K562 (cell line): ENCODE results near the gene KLKB1. TPM values are rescaled to one million over a fixed set of nuclear protein-coding genes. Genes with fewer than 3 reads are reported as not detected.
A peak's percentile ranks its signal among the peaks of the same experiment; 100 is the strongest.

Source experiments
- ATF1 ChIP-seq, 2 experiments: fragments of 450-650 bp in 1 of 2; IDR thresholded peaks; 2 replicates each; pipeline ENCODE4 v1.6.1; 2016; ENCODE audit warnings: missing compliant biosample characterization in 1 of 2, missing genetic modification characterization in 1 of 2
- DNMT1 ChIP-seq: fragments of 450-650 bp; IDR thresholded peaks from 2 replicates; pipeline ENCODE4 v1.6.1; 2016; ENCODE audit warnings: antibody characterized with exemption, mild to moderate bottlenecking
- EP400 ChIP-seq: fragments of 450-650 bp; IDR thresholded peaks from 2 replicates; pipeline ENCODE4 v1.6.1; 2017; ENCODE audit warnings: antibody characterized with exemption, mild to moderate bottlenecking, moderate library complexity
- ERF ChIP-seq: fragments of 450-650 bp; formaldehyde crosslinking; IDR thresholded peaks from 2 replicates; pipeline ENCODE4 v1.4.0; 2020; ENCODE audit warnings: mild to moderate bottlenecking, mixed read lengths
- FOXK2 ChIP-seq, 2 experiments: fragments of 450-650 bp; IDR thresholded peaks in 1 of 2; conservative IDR thresholded peaks in 1 of 2; 2 replicates each; pipeline ENCODE4 v1.6.1; 2016; ENCODE audit warnings: low read depth in 2 of 2, mild to moderate bottlenecking in 1 of 2
- HMG20B ChIP-seq: fragments of 250-450 bp; sonication (Bioruptor Pico); IDR thresholded peaks from 2 replicates; pipeline ENCODE4 v1.5.0; 2021; ENCODE audit warnings: mild to moderate bottlenecking
- HOMEZ ChIP-seq: fragments of 250-450 bp; sonication (Bioruptor Pico); IDR thresholded peaks from 2 replicates; pipeline ENCODE4 v1.4.0; 2020; ENCODE audit warnings: mild to moderate bottlenecking, moderate library complexity
- ILF3 ChIP-seq: fragments of 450-650 bp; IDR thresholded peaks from 2 replicates; pipeline ENCODE4 v1.6.1; 2018; ENCODE audit warnings: antibody characterized with exemption, mild to moderate bottlenecking, moderate library complexity, borderline replicate concordance
- JUND ChIP-seq, 2 experiments: IDR thresholded peaks; 2 replicates in 1 of 2; 3 replicates in 1 of 2; pipeline ENCODE4 v1.6.1; 2011; ENCODE audit warnings: borderline replicate concordance in 2 of 2, low read depth in 2 of 2, low read length in 2 of 2, improper control_type of control experiment in 1 of 2, missing biosample characterization in 1 of 2, missing genetic modification characterization in 1 of 2, missing genetic modification reagents in 1 of 2
- KDM2B ChIP-seq: fragments of 250-450 bp; sonication (Bioruptor Pico); IDR thresholded peaks from 2 replicates; pipeline ENCODE4 v1.8.0; 2021; ENCODE audit warnings: mild to moderate bottlenecking, moderate library complexity
- KLF6 ChIP-seq: fragments of 250-450 bp; sonication (Bioruptor Pico); IDR thresholded peaks from 2 replicates; pipeline ENCODE4 v1.4.0; 2020; ENCODE audit warnings: mild to moderate bottlenecking, moderate library complexity, borderline replicate concordance
- MLX ChIP-seq, 2 experiments: fragments of 450-650 bp in 1 of 2; sonication (generic) in 1 of 2; formaldehyde crosslinking; conservative IDR thresholded peaks; 2 replicates each; pipeline versions ENCODE4 v1.4.0 to v1.8.1; 2020 to 2022; ENCODE audit warnings: mild to moderate bottlenecking in 1 of 2, missing genetic modification reagents in 1 of 2
- NFE2 ChIP-seq: IDR thresholded peaks from 2 replicates; pipeline ENCODE4 v1.6.1; 2014; ENCODE audit warnings: antibody characterized with exemption, low read depth
- NFE2L1 ChIP-seq: fragments of 450-650 bp; IDR thresholded peaks from 2 replicates; pipeline ENCODE4 v1.6.1; 2016; ENCODE audit warnings: missing genetic modification characterization, low read depth, mild to moderate bottlenecking, missing compliant biosample characterization, moderate library complexity, borderline replicate concordance
- PHF8 ChIP-seq: fragments of 200-600 bp; sonication (generic); IDR thresholded peaks from 2 replicates; pipeline ENCODE4 v1.6.1; 2012; ENCODE audit warnings: mixed run types, mild to moderate bottlenecking, inconsistent platforms, low read length, moderate library complexity, borderline replicate concordance
- SMARCA5 ChIP-seq: fragments of 450-650 bp; IDR thresholded peaks from 2 replicates; pipeline ENCODE4 v1.6.1; 2016
- ZFPM2 ChIP-seq: fragments of 250-450 bp; sonication (Bioruptor Pico); IDR thresholded peaks from 2 replicates; pipeline ENCODE4 v1.5.1; 2022; ENCODE audit warnings: mild to moderate bottlenecking
- ZNF253 ChIP-seq: fragments of 250-450 bp; sonication (Bioruptor Pico); conservative IDR thresholded peaks from 2 replicates; pipeline ENCODE4 v1.6.1; 2021; ENCODE audit warnings: mild to moderate bottlenecking
- ZNF57 ChIP-seq: fragments of 450-650 bp; formaldehyde crosslinking; IDR thresholded peaks from 2 replicates; pipeline ENCODE4 v1.4.0; 2020; ENCODE audit warnings: mild to moderate bottlenecking, moderate library complexity
- ZNF655 ChIP-seq: fragments of 250-450 bp; sonication (Bioruptor Pico); IDR thresholded peaks from 2 replicates; pipeline ENCODE4 v1.5.0; 2021
- ZNF75A ChIP-seq: fragments of 450-650 bp; formaldehyde crosslinking; IDR thresholded peaks from 2 replicates; pipeline ENCODE4 v1.4.0; 2020; ENCODE audit warnings: mild to moderate bottlenecking
- ZNF780A ChIP-seq: fragments of 250-450 bp; sonication (Bioruptor Pico); IDR thresholded peaks from 2 replicates; pipeline ENCODE4 v1.5.0; 2021; ENCODE audit warnings: mild to moderate bottlenecking
- ZZZ3 ChIP-seq: fragments of 450-650 bp; IDR thresholded peaks from 2 replicates; pipeline ENCODE4 v1.6.1; 2016; ENCODE audit warnings: antibody characterized with exemption, mild to moderate bottlenecking, moderate library complexity
- polyA plus RNA-seq, 8 experiments: library from polyadenylated mRNA; depleted of rRNA in 4 of 8; stranded (reverse) in 5 of 8; unstranded in 3 of 8; fragments of >200 nt; fragmentation: Nextera tagmentation in 2 of 8; fragmentation: Illumina TruSeq in 1 of 8; extraction: Ambion mirVana in 2 of 8; extraction: Trizol in 1 of 8; gene quantifications; 2 replicates each; pipeline versions ENCODE4 v1.2.1 to v1.2.3, GENCODE V29; 2011 to 2014; ENCODE audit warnings: inconsistent platforms in 1 of 8, missing spikeins in 1 of 8
- total RNA-seq, 7 experiments: library from RNA; depleted of rRNA in 6 of 7; stranded (reverse); fragments of >200 nt in 6 of 7; fragmentation: Illumina TruSeq in 2 of 7; extraction: Trizol in 2 of 7; gene quantifications; 2 replicates each; pipeline versions ENCODE4 v1.2.1 to v1.2.3, GENCODE V29; 2011 to 2021; ENCODE audit warnings: low replicate concordance in 1 of 7
- TF ChIP-seq, protein P1 (sequence below): sonication (generic); formaldehyde crosslinking; IDR thresholded peaks from 2 replicates; pipeline ENCODE4 v1.9.0; 2022; ENCODE audit warnings: mild to moderate bottlenecking, missing genetic modification reagents

KLKB1 gene
- total and polyA plus RNA-seq, 9 of the 15 experiments (the other 6 are each of a cell fraction or from before 2014, with no cell fraction given) = 0.27 TPM; not detected in 8

DNA sequence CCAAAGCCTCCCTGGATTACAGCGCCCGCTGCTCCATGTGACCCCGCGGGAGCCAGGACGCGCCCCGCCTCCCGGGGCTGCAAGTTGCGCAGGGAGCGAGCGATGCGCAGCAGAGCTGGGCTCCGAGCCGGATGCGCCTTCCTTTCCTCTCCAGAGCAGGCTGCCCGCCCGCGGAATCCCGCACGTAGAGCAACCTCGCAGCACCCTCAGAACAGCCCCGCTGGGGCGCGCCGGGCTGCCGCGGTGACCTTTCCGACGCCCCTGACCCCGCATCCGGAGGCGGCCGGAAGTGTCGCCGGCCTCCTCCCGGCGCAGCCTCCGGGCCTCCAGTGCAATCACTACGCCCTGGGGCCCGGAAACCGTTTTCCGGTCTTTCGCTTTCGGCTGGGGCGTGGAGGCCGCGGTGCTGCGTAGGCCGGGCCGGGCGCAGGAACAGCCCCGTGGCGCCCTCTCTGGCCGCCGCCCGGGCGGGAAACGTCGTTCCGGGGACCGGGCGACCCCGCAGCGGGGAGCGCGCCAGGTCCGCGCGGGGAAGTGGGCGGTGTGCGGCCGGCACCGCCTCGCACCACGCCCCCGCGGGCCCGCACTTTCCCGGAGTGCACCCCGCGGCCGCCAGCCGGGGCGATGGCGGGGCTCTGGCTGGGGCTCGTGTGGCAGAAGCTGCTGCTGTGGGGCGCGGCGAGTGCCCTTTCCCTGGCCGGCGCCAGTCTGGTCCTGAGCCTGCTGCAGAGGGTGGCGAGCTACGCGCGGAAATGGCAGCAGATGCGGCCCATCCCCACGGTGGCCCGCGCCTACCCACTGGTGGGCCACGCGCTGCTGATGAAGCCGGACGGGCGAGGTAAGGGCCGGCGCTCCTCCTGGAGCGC lies 35.9 kb upstream of the KLKB1 start, which contains the start of gene CYP4V2 (continued):
- TF ChIP-seq ZNF253 (no peak), ERF (CRISPR knock-in tag) (no peak), ZFPM2 (no peak), NFE2L1 (tag) (no peak), KLF6 (no peak), HOMEZ (no peak), ZNF57 (CRISPR knock-in tag) (no peak), KDM2B (peak; percentile 62; the same call in 1 of the 2 replicates), EP400 (peak; percentile 89), HMG20B (no peak), FOXK2 (conservative IDR thresholded peaks at IDR 0.05 in 1 of 2, IDR thresholded peaks at IDR 0.05 in 1 of 2; ENCODE audit: low read depth in 2 of 2) (peak in 1 of 2 experiments; percentile 45; a peak in 1 of 4 replicates), MLX (CRISPR knock-in tag; conservative IDR thresholded peaks at IDR 0.05) (no peak), ATF1 (CRISPR knock-in tag; IDR thresholded peaks at IDR 0.05) (0 out of 2 replicates have a peak, but pooled peaks have one; percentile 8), ATF1 (tag; IDR thresholded peaks at IDR 0.05) (peak; percentile 90), PHF8 (peak; percentile 86), NFE2 (no peak), DNMT1 (no peak), SMARCA5 (no peak), ZNF75A (no peak), ZNF780A (CRISPR knock-in tag) (no peak), ZZZ3 (no peak), ILF3 (0 out of 2 replicates have a peak, but pooled peaks have one; percentile 39), JUND (IDR thresholded peaks at IDR 0.05; ENCODE audit: borderline replicate concordance, low read depth, low read length) (peak; percentile 29; the same call in 1 of the 2 replicates), JUND (tag; IDR thresholded peaks at IDR 0.05; ENCODE audit: borderline replicate concordance, low read depth, low read length) (no peak; the same call in 2 of the 3 replicates), ZNF655 (CRISPR knock-in tag) (no peak)
- TF ChIP-seq, protein P1, sequence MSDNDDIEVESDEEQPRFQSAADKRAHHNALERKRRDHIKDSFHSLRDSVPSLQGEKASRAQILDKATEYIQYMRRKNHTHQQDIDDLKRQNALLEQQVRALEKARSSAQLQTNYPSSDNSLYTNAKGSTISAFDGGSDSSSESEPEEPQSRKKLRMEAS (CRISPR knock-in tag) = peak; percentile 60
